Left ventricle myocardium inferior (tissue), 1 donor: ENCODE measurements around the gene MRM2. TPM values are rescaled to one million over a fixed set of nuclear protein-coding genes. Genes with fewer than 3 reads are reported as not detected.
A peak's percentile ranks its signal among the peaks of the same experiment; 100 is the strongest.

Experiments
- DNase-seq: peaks from one replicate; pipeline ENCODE4 v3.0.0-alpha.2; 2020
- H3K27ac ChIP-seq: fragments of 200-600 bp; replicated peaks from 2 replicates; pipeline ENCODE4 v1.8.0; 2021
- H3K27me3 ChIP-seq: fragments of 200-600 bp; 2 replicates; pipeline ENCODE4 v1.8.0; 2021; ENCODE audit warnings: low read depth
- H3K36me3 ChIP-seq: fragments of 200-600 bp; 2 replicates; pipeline ENCODE4 v1.8.0; 2021
- H3K4me1 ChIP-seq: fragments of 200-600 bp; 2 replicates; pipeline ENCODE4 v1.8.0; 2021
- H3K4me3 ChIP-seq: fragments of 200-600 bp; 2 replicates; pipeline ENCODE4 v1.8.0; 2021; ENCODE audit warnings: mild to moderate bottlenecking, moderate library complexity
- H3K9me3 ChIP-seq: fragments of 200-600 bp; replicated peaks from 2 replicates; pipeline ENCODE4 v1.8.0; 2021
- CTCF ChIP-seq: fragments of 200-600 bp; IDR thresholded peaks from 2 replicates; pipeline ENCODE4 v1.8.0; 2021; ENCODE audit warnings: antibody characterized with exemption, mild to moderate bottlenecking, borderline replicate concordance
- intact Hi-C: fragments of 100-400 bp; cut with micrococcal nuclease; formaldehyde crosslinking; loops from one replicate; pipeline ENCODE4 v1.11.0; 2022
- total RNA-seq: library from RNA; stranded (reverse); fragmentation: NEBNext Ultra II Directional; extraction: Animal tissue kit (Norgen Biotek cat#: 25700); gene quantifications from one replicate; pipeline ENCODE4 v1.2.1, GENCODE V29; 2021
- donor health status: DM: no; HTN: yes; CAD: no; lungs with severe emphysema.

The MRM2 gene
- total RNA-seq, 1 donor from 2014 or later, result 19.9 TPM

DNA sequence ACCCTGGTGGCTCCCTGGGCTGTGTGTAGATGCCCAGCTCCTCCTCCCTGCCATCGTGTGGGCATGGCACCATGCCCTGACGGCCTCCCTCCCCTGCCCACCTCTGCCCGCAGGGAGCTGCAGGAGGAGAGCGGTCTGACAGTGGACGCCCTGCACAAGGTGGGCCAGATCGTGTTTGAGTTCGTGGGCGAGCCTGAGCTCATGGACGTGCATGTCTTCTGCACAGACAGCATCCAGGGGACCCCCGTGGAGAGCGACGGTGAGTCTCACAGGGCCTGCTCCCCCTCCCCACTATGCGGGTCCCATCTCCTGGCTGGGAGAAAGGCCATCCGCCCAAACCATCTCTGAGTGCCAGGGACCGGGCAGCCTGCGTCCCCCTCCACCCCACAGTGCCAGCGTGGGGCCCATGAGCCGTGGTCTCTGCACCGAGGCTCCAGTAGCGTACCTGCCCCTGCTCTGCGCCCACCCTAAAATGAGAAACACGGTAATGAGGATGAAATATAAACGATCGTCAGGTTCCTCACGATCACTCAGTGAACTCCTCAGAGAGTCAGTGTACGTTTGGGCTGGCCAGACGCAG, 7.8 kb upstream of the MRM2 start:
- DNase-seq, result no peak

DNA sequence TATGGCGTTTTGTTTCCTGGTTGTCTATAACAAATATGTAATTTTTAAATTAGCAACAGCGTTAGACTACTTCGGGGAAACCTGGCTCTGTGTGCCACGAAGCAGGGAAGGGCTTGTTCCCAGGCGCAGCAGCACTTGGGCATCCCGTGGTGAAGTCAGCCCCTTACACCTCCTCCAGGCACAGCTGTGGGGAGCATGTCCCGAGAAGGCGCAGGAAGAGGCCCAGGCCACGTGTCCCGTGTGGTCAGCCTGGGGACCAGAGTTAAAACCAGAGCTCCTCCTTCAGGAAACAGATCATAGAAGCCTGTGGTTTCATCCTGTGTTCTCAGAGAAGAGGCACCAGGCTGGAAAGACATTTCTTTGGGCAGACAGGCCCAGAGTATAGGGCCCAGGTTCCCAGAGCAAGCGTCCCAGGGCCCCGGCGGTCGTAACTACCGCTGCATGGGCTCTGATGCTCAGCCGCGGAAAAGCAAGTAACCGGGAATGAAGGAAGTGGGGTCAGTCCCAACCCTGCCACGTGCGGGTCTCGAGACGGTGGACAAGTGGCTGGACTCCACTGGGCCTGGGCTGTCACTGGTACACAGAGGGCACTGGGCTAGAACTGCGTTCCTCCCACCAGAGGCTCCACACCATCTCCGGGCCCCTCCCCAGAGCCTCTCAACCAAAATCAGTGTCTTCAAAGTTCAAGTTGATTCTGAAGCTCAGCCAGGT, 7.1 kb upstream of the MRM2 start:
- no peak for TF ChIP-seq CTCF
- peak; percentile 57 for DNase-seq
- peaks cover 16% of the 10 kb centered on the region for H3K4me1 ChIP-seq
- intact Hi-C loops, result no loop called here
- peak overlapping the region; percentile 62 for H3K27ac ChIP-seq
- H3K36me3 ChIP-seq, result no peaks in the 10 kb centered on the region
- no peaks in the 10 kb centered on the region for H3K27me3 ChIP-seq
- no peak overlapping the region for H3K4me3 ChIP-seq
- H3K9me3 ChIP-seq, result no peaks in the 10 kb centered on the region

More for the DNA sequence above, 7.8 kb upstream of the MRM2 start:
- Histone ChIP-seq H3K27ac (peak overlapping the region; percentile 62), H3K36me3 (peaks cover 6% of the 10 kb centered on the region), H3K9me3 (no peaks in the 10 kb centered on the region), H3K4me3 (no peak overlapping the region), H3K27me3 (no peaks in the 10 kb centered on the region), H3K4me1 (peaks cover 16% of the 10 kb centered on the region)
- no peak for TF ChIP-seq CTCF
- intact Hi-C loops, result no loop called here

GRCh38 chr7:2247141-2247995, 5.4 kb upstream of the MRM2 start:
- Histone ChIP-seq H3K27ac (no peak overlapping the region), H3K27me3 (no peaks in the 10 kb centered on the region), H3K36me3 (no peaks in the 10 kb centered on the region), H3K4me1 (peaks cover 22% of the 10 kb centered on the region), H3K9me3 (no peaks in the 10 kb centered on the region), H3K4me3 (peak overlapping the region; percentile 30)
- DNase-seq, result no peak
- intact Hi-C loops, result no loop called here
- TF ChIP-seq CTCF, result peak; percentile 72

GRCh38 chr7:2245883-2246675, 4.1 kb upstream of the MRM2 start:
- Histone ChIP-seq H3K4me3 (no peak overlapping the region), H3K36me3 (no peaks in the 10 kb centered on the region), H3K27me3 (no peaks in the 10 kb centered on the region), H3K4me1 (peaks cover 35% of the 10 kb centered on the region), H3K27ac (no peak overlapping the region), H3K9me3 (no peaks in the 10 kb centered on the region)
- peak; percentile 51 for DNase-seq
- no peak for TF ChIP-seq CTCF
- intact Hi-C loops, result no loop called here

DNA sequence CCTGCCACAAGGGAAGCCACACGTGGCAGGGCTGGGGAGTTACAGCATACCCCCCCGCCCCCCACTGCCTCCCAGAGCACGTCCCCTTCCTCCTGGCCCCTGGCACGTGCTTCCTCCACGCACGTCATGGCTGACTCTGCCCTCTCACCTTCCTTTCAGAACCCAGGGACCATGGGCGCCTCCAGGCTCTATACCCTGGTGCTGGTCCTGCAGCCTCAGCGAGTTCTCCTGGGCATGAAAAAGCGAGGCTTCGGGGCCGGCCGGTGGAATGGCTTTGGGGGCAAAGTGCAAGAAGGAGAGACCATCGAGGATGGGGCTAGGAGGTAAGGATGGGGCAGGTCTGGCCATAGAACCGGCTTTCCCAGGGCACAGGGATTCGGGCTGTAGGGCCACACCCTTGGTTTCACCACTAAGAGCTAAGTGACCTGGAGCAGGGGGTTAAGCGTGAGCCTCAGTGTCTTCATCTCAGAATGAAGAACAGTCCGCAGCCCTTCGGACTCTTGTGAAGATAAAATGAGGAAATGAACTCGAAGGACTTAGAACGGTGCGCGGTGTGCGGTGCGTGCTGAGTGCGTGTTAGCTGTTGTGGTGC, 2.5 kb upstream of the MRM2 start:
- H3K4me1 ChIP-seq, result peaks cover 39% of the 10 kb centered on the region
- intact Hi-C loops, result no loop called here
- no peak for DNase-seq

More for the DNA sequence above, 2.5 kb upstream of the MRM2 start:
- Histone ChIP-seq H3K36me3 (peaks cover under 1% of the 10 kb centered on the region), H3K27me3 (no peaks in the 10 kb centered on the region), H3K27ac (no peak overlapping the region), H3K4me3 (no peak overlapping the region), H3K9me3 (no peaks in the 10 kb centered on the region)
- TF ChIP-seq CTCF, result no peak
